ENCODE results near the gene SEMA5A. TPM values are rescaled to one million over a fixed set of nuclear protein-coding genes. Genes with fewer than 3 reads are reported as not detected.

Gene SEMA5A
- total and polyA plus RNA-seq, 2 of the 8 experiments (the other 6 are each of a cell fraction or from before 2014, with no cell fraction given), result 5.3 to 8.9 TPM

DNA sequence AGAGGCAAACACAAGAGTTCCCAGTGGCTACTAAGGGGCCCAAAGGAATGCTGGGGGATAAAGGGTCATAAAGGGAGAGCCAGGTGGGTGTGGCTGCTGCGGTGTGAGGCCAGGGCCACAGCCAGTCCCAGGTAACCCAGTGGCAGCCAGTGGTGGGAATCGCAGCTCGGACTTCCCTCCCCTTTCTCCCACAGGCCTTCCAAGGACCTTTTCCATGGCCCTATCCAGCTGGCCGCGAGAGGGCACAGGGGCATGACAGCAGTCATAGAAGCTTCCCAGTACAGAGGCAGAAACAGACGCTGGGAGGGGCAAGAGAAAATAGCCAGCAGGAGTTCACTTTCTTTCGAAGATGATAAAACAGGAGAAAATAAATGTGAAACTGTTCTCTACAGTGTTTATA lies 257.6 kb downstream of the SEMA5A start:
- WGBS, 2 experiments (ENCODE audit: extremely low coverage in 1 of 2, insufficient coverage in 1 of 2, insufficient read length in 1 of 2, insufficient replicate concordance in 2 of 2, low coverage in 1 of 2, low lambda C conversion rate in 2 of 2, missing lambda C conversion rate in 1 of 2), result 81% methylated on average over 5 of the region's 7 CpGs; no CpG with 5 or more reads in 1 of the 2 experiments

More for the DNA sequence above, 257.6 kb downstream of the SEMA5A start:
- no peak overlapping the region for H4K8ac ChIP-seq (ENCODE audit: extremely low read depth, insufficient read depth, low read length)
- no peaks in the 10 kb centered on the region for H3K27me3 ChIP-seq (replicated peaks in 1 of 4; ENCODE audit: control insufficient read depth in 3 of 4, extremely low read depth in 1 of 4, insufficient read depth in 3 of 4, low read length in 3 of 4)
- H2AK5ac ChIP-seq (ENCODE audit: low read depth, low read length), result no peak overlapping the region
- H3K27ac ChIP-seq (ENCODE audit: low read depth, low read length), result no peak overlapping the region
- no peaks in the 10 kb centered on the region for H3K9me3 ChIP-seq (ENCODE audit: insufficient read depth in 2 of 2, low read depth in 1 of 2, low read length in 1 of 2)
- H3K56ac ChIP-seq (replicated peaks; ENCODE audit: insufficient read length, low read depth, low read length), result no peak overlapping the region
- no peaks in the 10 kb centered on the region for H3K79me1 ChIP-seq (ENCODE audit: low read depth, low read length)
- H3K18ac ChIP-seq (ENCODE audit: extremely low read depth, low read length), result no peak overlapping the region
- no peak overlapping the region for H3K4me2 ChIP-seq (ENCODE audit: insufficient read depth in 1 of 2, low read depth in 2 of 2, low read length in 2 of 2)
- TF ChIP-seq PHF8 (conservative IDR thresholded peaks at IDR 0.05; ENCODE audit: low read depth, low read length), result no peak
- no peak for TF ChIP-seq FOSL1 (IDR thresholded peaks at IDR 0.05; ENCODE audit: insufficient read depth, low read depth, low read length)
- no peak for TF ChIP-seq JUN (IDR thresholded peaks at IDR 0.05; ENCODE audit: low read depth, low read length)
- no peak for TF ChIP-seq SIN3A (conservative IDR thresholded peaks at IDR 0.05 in 1 of 2, IDR thresholded peaks at IDR 0.05 in 1 of 2; ENCODE audit: low read depth in 1 of 2, low read length in 2 of 2)
- H2AFZ ChIP-seq (ENCODE audit: low read length), result no peak overlapping the region
- H2BK120ac ChIP-seq (replicated peaks; ENCODE audit: low read depth, low read length), result no peak overlapping the region
- H3K9ac ChIP-seq (replicated peaks in 1 of 4; ENCODE audit: extremely low read depth in 1 of 4, low read depth in 3 of 4, low read length in 3 of 4), result no peak overlapping the region
- DNase-seq (ENCODE audit: low read depth in 1 of 2, low spot score in 2 of 2) (peak in 1 of 2 experiments; percentile 48), FAIRE-seq (no peak)
- H3K23ac ChIP-seq (ENCODE audit: insufficient read length), result no peak overlapping the region
- CTCF ChIA-PET (ENCODE audit: partially characterized antibody), result interaction anchor here (0.9 kb wide), 1 partner anchor 9 kb away, joined by 3 read pairs; no protein-coding TSS in a partner anchor
- H4K20me1 ChIP-seq (replicated peaks in 1 of 2; ENCODE audit: control insufficient read depth in 1 of 2, insufficient read depth in 2 of 2, low read length in 2 of 2), result no peaks in the 10 kb centered on the region
- no peak overlapping the region for H4K91ac ChIP-seq (replicated peaks; ENCODE audit: insufficient read length, low read length)
- H2BK20ac ChIP-seq (ENCODE audit: low read length), result no peak overlapping the region
- H3K14ac ChIP-seq (ENCODE audit: insufficient read length), result no peak overlapping the region
- H2BK12ac ChIP-seq (ENCODE audit: low read depth, low read length), result no peak overlapping the region
- no peak overlapping the region for H2BK15ac ChIP-seq (ENCODE audit: low read length)
- POLR2A ChIA-PET (ENCODE audit: partially characterized antibody), result no interaction called here
- H4K5ac ChIP-seq (ENCODE audit: insufficient read length, low read depth, low read length), result no peak overlapping the region
- H3K4me1 ChIP-seq (replicated peaks in 1 of 4; ENCODE audit: control insufficient read depth in 3 of 4, insufficient read depth in 4 of 4, low read length in 3 of 4), result no peaks in the 10 kb centered on the region
- H3K79me2 ChIP-seq (ENCODE audit: control insufficient read depth in 1 of 2, insufficient read depth in 2 of 2, low read length in 2 of 2), result no peaks in the 10 kb centered on the region
- H3K36me3 ChIP-seq (ENCODE audit: control insufficient read depth in 2 of 4, insufficient read depth in 4 of 4, low read length in 3 of 4), result no peaks in the 10 kb centered on the region
- H2BK5ac ChIP-seq (ENCODE audit: low read depth, low read length), result no peak overlapping the region
- no peaks in the 10 kb centered on the region for H3K23me2 ChIP-seq (ENCODE audit: low read depth, low read length)
- H3K4me3 ChIP-seq (ENCODE audit: extremely low read depth in 1 of 4, insufficient read depth in 2 of 4, low read depth in 3 of 4, low read length in 4 of 4), result no peak overlapping the region
- H3K4ac ChIP-seq (replicated peaks; ENCODE audit: insufficient read length, low read depth, low read length), result no peak overlapping the region

Data from H1 (cell line).